GM12872 (cell line): ENCODE data around the gene PSAP.

Experiments
- TF ChIP-seq, protein P1 (sequence below): IDR thresholded peaks from 3 replicates; pipeline ENCODE4 v1.5.1; 2011; ENCODE audit warnings: low read depth, mild to moderate bottlenecking, low read length, moderate library complexity; ENCODE audit not compliant: insufficient read depth

Gene PSAP

DNA sequence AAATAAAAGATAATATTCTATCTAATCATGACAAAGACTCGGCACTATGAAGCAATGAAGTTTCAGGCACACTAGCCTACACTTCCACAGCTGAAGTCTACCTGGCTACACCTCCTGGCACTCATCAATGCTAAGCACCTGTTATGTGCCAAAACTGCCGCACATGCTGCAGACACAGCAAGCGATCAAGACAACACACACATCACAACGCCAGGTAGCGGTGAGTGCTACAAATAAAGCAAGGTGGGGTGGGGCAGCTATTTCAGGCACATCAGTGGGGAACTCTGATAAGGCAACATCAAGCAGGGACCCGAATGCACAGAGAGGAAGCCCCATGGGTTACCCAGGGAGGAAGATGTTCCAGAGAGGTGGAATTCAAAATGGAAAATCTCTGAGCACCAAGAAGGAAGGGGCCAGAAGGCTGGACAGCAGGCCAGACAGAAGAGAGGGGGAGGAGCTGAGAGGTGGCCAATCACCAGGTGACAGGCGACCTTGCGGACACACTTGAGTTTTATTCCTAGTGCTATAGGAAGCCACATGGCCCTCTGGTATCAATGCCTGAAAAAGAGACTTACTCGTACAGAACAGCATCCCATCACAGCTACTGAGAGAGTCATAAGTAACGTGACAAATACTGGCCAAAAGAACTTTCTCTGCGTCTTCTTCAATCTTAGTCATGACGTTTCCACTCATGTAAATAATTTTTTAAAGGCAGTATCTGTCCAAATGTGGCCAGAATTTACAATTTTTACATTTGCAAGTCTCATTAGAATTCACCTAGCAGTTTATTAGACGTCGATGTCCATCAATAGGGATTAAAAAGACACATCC, 8.0 kb downstream of the PSAP start:
- TF ChIP-seq, protein P1, sequence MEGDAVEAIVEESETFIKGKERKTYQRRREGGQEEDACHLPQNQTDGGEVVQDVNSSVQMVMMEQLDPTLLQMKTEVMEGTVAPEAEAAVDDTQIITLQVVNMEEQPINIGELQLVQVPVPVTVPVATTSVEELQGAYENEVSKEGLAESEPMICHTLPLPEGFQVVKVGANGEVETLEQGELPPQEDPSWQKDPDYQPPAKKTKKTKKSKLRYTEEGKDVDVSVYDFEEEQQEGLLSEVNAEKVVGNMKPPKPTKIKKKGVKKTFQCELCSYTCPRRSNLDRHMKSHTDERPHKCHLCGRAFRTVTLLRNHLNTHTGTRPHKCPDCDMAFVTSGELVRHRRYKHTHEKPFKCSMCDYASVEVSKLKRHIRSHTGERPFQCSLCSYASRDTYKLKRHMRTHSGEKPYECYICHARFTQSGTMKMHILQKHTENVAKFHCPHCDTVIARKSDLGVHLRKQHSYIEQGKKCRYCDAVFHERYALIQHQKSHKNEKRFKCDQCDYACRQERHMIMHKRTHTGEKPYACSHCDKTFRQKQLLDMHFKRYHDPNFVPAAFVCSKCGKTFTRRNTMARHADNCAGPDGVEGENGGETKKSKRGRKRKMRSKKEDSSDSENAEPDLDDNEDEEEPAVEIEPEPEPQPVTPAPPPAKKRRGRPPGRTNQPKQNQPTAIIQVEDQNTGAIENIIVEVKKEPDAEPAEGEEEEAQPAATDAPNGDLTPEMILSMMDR, result no peak

DNA sequence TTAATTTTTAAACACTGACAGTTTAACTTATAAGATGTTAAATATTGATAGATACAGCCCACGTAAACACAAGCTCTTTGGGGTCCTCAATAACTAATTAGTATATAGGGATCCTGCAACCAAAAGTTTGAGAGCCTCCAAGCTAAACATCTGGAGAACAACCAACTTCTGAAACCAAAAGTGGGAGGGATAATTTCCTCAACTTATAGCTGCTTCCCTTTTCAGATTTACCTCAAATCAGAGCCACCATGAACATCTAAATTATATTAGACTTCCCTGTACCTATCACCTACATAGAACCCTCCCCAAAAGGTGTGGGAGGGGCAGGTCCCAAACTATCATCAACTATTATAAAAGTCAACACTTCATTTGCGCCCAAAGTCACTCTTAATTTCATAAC, 8.6 kb downstream of the PSAP start:
- TF ChIP-seq, protein P1, result no peak

DNA sequence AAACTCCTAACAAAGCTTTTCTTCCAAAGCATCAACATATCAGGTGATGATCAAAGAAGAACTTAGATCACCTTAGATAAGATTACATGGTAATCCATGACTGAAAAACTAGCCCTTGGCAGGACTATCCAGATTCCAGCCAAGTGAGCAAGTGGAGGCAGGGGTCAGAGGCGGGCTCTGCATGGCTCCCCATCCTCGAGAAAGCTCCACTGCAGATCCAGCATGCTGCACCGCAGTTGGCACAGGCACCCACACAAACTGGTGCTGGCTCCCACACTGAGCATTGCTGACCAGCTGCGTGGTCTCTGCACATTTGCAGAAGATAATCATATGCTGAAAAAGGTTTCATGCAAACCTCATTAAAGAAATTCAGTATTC, 10.1 kb downstream of the PSAP start:
- TF ChIP-seq, protein P1, result no peak

DNA sequence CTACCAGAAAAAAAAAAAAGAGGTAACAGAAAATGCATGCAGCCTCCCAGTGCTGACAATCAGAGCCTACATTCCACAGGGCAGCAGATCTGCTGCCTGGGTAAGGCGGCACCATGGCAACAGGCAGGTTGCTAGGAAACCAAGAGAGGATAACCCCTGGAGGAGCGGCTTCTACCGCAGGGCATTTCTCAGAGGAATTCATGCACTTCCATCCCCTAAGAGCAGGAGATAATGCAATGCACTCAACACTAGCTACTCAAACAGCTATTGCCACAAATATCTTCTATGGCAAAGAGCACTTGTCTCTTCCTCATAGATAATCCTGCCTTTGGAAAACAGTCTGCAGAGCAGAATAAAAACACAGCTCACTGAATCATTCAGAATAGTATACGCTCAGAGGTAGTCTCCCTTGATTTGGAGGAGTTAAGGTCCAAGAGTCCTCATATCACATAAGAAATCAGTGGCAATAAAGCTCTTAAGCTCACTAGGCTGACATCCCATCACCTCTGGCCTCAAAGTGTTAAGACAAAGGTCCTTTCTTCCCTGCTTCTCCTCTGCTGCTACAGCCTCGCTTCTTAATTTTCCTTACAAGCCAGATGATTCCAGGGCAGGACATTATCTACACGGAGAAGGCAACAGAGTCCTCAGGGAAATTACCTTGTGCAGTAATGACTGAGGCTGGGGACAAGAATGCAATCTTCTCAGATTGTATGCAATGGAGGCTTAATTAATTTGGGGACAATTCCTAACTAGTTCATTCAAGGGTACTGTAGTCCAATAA, 10.7 kb downstream of the PSAP start:
- TF ChIP-seq, protein P1, result no peak

DNA sequence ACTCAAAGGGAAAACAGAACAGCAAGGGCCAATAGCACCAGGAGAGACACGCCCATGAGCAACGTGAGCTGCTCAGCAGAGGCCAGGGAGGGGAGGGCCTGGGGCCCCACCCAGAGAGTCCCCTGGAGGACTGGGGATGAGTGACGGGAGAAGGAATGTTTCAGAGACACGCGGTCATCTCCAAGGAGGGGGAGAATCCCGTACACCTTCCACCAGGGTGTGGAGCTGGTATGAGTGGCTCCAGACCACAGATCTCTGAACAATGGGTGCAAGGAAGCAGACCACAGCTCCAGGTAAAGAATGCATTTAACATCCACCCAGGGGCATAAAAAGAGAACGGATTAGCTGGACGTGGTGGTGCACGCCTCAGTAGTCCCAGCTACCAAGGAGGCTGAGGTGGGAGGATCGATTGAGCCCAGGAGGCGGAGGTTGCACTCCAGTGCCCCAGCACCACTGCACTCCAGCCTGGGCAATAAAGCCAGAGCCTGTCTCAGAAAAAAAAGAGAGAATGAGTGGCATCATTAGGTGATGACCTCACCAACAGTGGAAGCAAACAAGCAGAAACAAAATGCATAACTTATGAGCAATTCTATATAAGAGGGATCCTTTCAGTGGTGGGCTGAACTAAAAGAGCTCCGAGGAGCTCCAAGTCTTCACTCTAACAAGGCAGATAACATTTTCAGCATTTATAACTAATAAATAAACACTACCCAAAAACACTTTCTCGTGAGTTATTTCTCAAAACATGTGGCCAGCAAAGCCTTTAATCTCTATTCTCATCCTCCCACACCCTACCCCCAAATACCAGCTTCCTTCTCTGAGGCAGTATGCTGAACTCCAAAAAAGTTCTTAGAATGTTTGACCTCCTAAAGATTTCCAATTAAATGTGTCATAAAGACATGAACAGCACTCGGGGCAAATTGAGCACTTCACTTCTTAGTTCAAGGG, 12.5 kb downstream of the PSAP start:
- TF ChIP-seq, protein P1, result no peak

DNA sequence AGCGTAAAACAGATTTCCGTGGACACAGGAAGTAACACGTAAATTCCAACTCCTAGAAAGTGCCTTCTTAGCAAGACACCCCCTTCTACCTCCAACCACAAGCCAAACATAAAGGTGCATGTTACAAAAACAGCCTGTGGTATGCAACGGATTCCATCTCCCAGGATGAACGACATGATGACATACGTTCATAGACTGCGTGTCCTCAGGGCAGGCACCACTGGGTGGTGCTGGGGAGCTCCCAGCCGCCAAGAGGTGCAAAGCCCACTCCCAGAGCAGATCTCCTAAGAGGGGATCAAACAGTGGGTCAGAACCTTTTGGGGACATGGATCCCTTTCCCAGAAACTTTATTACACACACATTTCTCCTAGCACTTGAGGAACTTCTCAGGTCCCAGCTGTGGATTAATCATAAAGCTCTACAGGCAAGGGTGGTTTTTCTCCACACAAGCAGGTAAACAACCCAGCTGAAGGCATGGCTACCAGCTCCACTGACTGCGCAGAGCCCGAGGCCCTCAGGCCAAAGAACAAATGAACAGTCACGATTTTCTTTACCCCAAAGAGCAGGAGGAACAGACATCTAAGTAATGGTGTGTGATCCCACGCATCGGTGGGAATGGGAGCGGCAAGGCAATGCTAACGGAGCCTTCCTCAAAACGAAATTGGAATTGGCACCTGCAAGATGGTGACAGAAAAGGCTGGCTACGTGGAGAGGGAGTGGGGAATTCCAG, 13.8 kb downstream of the PSAP start:
- TF ChIP-seq, protein P1, result peak; percentile 66
